ENCODE measurements around the gene LAMP5.

LAMP5 gene

GRCh38 chr20:9578594-9578993 lies 64.2 kb downstream of the LAMP5 start:
- no peak for DNase-seq (ENCODE audit: extremely low read depth in 1 of 2, low read depth in 1 of 2)
